Neural progenitor cell (in vitro differentiated cells): ENCODE results near the gene PRCD. TPM values are rescaled to one million over a fixed set of nuclear protein-coding genes. Genes with fewer than 3 reads are reported as not detected.
"Not testable (repeated sequence)": the region's sequence is repeated elsewhere in the genome, so short reads cannot be mapped to it uniquely, and the experiment has no call there.

Experiments
- DNase-seq: peaks from one replicate; pipeline ENCODE4 v3.0.0-alpha.2; 2016; ENCODE audit warnings: low spot score
- H2AFZ ChIP-seq: fragments of 200-600 bp; sonication (generic); replicated peaks from 2 replicates; pipeline ENCODE4 v1.6.1; 2016; ENCODE audit warnings: antibody characterized with exemption
- H3F3A ChIP-seq: fragments of 200-600 bp; sonication (generic); 2 replicates; pipeline ENCODE4 v1.6.1; 2016; ENCODE audit warnings: antibody characterized with exemption, low read depth
- H3K27ac ChIP-seq: fragments of 200-600 bp; sonication (generic); 2 replicates; pipeline ENCODE4 v1.5.1; 2016; ENCODE audit warnings: mild to moderate bottlenecking
- H3K27me3 ChIP-seq: fragments of 200-600 bp; sonication (generic); 2 replicates; pipeline ENCODE4 v1.6.1; 2016; ENCODE audit warnings: mild to moderate bottlenecking, moderate library complexity
- H3K36me3 ChIP-seq: fragments of 200-600 bp; sonication (generic); 2 replicates; pipeline ENCODE4 v1.5.1; 2016
- H3K4me1 ChIP-seq: fragments of 200-600 bp; sonication (generic); 2 replicates; pipeline ENCODE4 v1.6.1; 2016; ENCODE audit warnings: mixed run types
- H3K4me2 ChIP-seq: fragments of 200-600 bp; sonication (generic); 2 replicates; pipeline ENCODE4 v1.6.1; 2016
- H3K4me3 ChIP-seq: fragments of 200-600 bp; sonication (generic); 2 replicates; pipeline ENCODE4 v1.5.1; 2016
- H3K79me2 ChIP-seq: fragments of 200-600 bp; sonication (generic); 2 replicates; pipeline ENCODE4 v1.6.1; 2016; ENCODE audit warnings: low read depth
- H3K9ac ChIP-seq: fragments of 200-600 bp; sonication (generic); 2 replicates; pipeline ENCODE4 v1.6.1; 2016
- H3K9me3 ChIP-seq: fragments of 200-600 bp; sonication (generic); 2 replicates; pipeline ENCODE4 v1.5.1; 2016; ENCODE audit warnings: low read depth
- H4K20me1 ChIP-seq: fragments of 200-600 bp; sonication (generic); 2 replicates; pipeline ENCODE4 v1.6.1; 2016; ENCODE audit warnings: low read depth
- H3K27ac Mint-ChIP-seq: 3 replicates; pipeline ENCODE4 v1.8.0; 2021; ENCODE audit warnings: mixed read lengths
- H3K27me3 Mint-ChIP-seq: 2 replicates; pipeline ENCODE4 v1.8.0; 2022; ENCODE audit warnings: low read depth, mild to moderate bottlenecking, inconsistent platforms, moderate library complexity, mixed read lengths; ENCODE audit not compliant: insufficient read depth
- H3K36me3 Mint-ChIP-seq: 3 replicates; pipeline ENCODE4 v1.8.0; 2021; ENCODE audit warnings: mixed read lengths
- H3K4me1 Mint-ChIP-seq: 3 replicates; pipeline ENCODE4 v1.8.0; 2021; ENCODE audit warnings: mixed read lengths
- H3K4me3 Mint-ChIP-seq: 3 replicates; pipeline ENCODE4 v1.8.0; 2021; ENCODE audit warnings: mild to moderate bottlenecking, moderate library complexity, mixed read lengths
- H3K9me3 Mint-ChIP-seq: 3 replicates; pipeline ENCODE4 v1.8.0; 2020; ENCODE audit warnings: mixed read lengths
- EZH2 ChIP-seq: fragments of 200-600 bp; sonication (generic); IDR thresholded peaks from 2 replicates; pipeline ENCODE4 v1.6.1; 2017; ENCODE audit warnings: antibody characterized with exemption, mild to moderate bottlenecking, moderate library complexity
- EZH2phosphoT487 ChIP-seq: fragments of 200-600 bp; sonication (generic); IDR thresholded peaks from 2 replicates; pipeline ENCODE4 v1.6.1; 2017; ENCODE audit warnings: antibody characterized with exemption
- total RNA-seq: library from RNA; depleted of rRNA; stranded (reverse); fragments of >200 nt; gene quantifications from 2 replicates; pipeline ENCODE4 v1.2.3, GENCODE V29; 2015; ENCODE audit warnings: low replicate concordance
- TF ChIP-seq, protein P1 (sequence below): fragments of 200-600 bp; sonication (generic); IDR thresholded peaks from 2 replicates; pipeline ENCODE4 v1.5.1; 2017; ENCODE audit warnings: antibody characterized with exemption, mild to moderate bottlenecking

Gene PRCD
- total RNA-seq, 1 donor from 2014 or later, result not detected

- peaks cover 3% of the 10 kb centered on the region for H3K4me1 ChIP-seq
- H3K27ac ChIP-seq, result no peak overlapping the region
- no peaks in the 10 kb centered on the region for H3K79me2 ChIP-seq
- H4K20me1 ChIP-seq, result no peaks in the 10 kb centered on the region
- Mint-ChIP-seq H3K9me3 (no peaks in the 10 kb centered on the region), H3K36me3 (no peaks in the 10 kb centered on the region), H3K27ac (no peak overlapping the region), H3K4me1 (peaks cover 15% of the 10 kb centered on the region), H3K4me3 (no peak overlapping the region), H3K27me3 (peaks cover 11% of the 10 kb centered on the region)
- DNase-seq, result peak; percentile 84
- H3K9ac ChIP-seq, result no peak overlapping the region
- no peak overlapping the region for H3K4me2 ChIP-seq
- TF ChIP-seq, protein P1, sequence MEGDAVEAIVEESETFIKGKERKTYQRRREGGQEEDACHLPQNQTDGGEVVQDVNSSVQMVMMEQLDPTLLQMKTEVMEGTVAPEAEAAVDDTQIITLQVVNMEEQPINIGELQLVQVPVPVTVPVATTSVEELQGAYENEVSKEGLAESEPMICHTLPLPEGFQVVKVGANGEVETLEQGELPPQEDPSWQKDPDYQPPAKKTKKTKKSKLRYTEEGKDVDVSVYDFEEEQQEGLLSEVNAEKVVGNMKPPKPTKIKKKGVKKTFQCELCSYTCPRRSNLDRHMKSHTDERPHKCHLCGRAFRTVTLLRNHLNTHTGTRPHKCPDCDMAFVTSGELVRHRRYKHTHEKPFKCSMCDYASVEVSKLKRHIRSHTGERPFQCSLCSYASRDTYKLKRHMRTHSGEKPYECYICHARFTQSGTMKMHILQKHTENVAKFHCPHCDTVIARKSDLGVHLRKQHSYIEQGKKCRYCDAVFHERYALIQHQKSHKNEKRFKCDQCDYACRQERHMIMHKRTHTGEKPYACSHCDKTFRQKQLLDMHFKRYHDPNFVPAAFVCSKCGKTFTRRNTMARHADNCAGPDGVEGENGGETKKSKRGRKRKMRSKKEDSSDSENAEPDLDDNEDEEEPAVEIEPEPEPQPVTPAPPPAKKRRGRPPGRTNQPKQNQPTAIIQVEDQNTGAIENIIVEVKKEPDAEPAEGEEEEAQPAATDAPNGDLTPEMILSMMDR, result peak; percentile 91
- TF ChIP-seq EZH2phosphoT487 (no peak), EZH2 (no peak)
- no peaks in the 10 kb centered on the region for H3K36me3 ChIP-seq
- H3K9me3 ChIP-seq, result no peaks in the 10 kb centered on the region
- no peak overlapping the region for H2AFZ ChIP-seq
- no peak overlapping the region for H3K4me3 ChIP-seq
- H3K27me3 ChIP-seq, result peaks cover 20% of the 10 kb centered on the region
- H3F3A ChIP-seq, result peaks cover 10% of the 10 kb centered on the region
Observed at GRCh38 chr17:76506408-76507345, 33.2 kb upstream of the PRCD start.

DNA sequence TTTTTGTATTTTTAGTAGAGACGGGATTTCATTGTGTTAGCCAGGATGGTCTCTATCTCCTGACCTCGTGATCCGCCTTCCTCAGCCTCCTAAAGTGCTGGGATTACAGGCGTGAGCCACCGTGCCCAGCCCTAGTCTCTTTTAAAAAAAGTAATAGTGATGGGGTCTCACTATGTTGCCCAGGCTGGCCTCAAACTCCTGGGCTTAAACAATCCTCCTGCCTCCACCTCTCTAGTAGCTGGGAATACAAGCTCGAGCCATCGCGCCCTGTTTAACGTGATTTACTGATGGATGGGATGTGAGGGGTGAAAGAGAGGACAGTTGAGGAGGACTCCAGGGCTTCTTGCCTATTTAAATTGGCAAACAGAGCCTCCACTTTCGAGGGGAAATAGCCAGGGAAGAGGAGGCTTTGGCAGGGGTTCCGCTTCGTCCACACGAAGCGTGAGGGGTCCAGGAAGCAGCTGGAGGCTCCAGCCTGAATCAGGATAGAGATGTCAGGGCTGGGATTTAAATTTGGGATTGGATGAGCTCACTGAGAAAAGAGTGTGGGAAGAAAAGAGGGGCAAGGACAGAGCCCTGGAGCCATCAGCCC lies 31.3 kb upstream of the PRCD start:
- not testable (repeated sequence) for H3K36me3 ChIP-seq, H3K4me3 ChIP-seq, H3K27me3 Mint-ChIP-seq, H2AFZ ChIP-seq, H3K27ac Mint-ChIP-seq, H3K4me1 ChIP-seq, H3K4me2 ChIP-seq, H3K79me2 ChIP-seq, DNase-seq, H4K20me1 ChIP-seq, H3K9ac ChIP-seq, H3K9me3 Mint-ChIP-seq, H3K27ac ChIP-seq, H3K36me3 Mint-ChIP-seq, H3K9me3 ChIP-seq, H3F3A ChIP-seq
- peaks cover 20% of the 10 kb centered on the region for H3K27me3 ChIP-seq
- Mint-ChIP-seq H3K4me1 (peaks cover 11% of the 10 kb centered on the region), H3K4me3 (peak overlapping the region; percentile 7)

DNA sequence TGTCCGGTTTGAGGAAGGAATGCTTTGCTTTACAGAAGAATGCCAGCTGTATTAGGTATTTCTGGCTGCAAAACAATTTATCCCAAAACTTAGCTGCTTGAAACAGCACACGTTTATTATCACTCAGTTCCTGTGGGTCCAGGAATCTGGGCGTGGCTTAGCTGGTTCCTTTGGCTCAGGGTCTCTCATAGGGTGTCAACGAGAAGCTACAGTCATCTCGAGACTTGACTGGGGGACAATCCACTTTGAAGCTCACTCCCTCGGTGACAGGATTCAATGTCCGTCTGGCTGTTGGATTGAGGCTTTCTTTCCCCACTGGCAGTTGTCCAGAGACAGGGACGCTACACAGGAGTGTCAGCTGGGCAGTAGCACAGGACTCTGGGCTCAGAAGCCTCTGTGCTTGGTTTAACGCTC lies 29.0 kb upstream of the PRCD start:
- H3K9me3 Mint-ChIP-seq, result no peaks in the 10 kb centered on the region
- H3K27ac Mint-ChIP-seq, result no peak overlapping the region
- no peak overlapping the region for H3K9ac ChIP-seq
- H3K4me1 ChIP-seq, result no peaks in the 10 kb centered on the region
- no peaks in the 10 kb centered on the region for H3K36me3 ChIP-seq
- H3F3A ChIP-seq, result peaks cover 5% of the 10 kb centered on the region
- H3K27me3 ChIP-seq, result peaks cover 20% of the 10 kb centered on the region
- H3K4me3 Mint-ChIP-seq, result no peak overlapping the region
- no peaks in the 10 kb centered on the region for H4K20me1 ChIP-seq
- no peaks in the 10 kb centered on the region for H3K36me3 Mint-ChIP-seq
- no peak for TF ChIP-seq EZH2phosphoT487
- TF ChIP-seq, protein P1, result no peak
- no peak for TF ChIP-seq EZH2
- peaks cover 9% of the 10 kb centered on the region for H3K27me3 Mint-ChIP-seq
- H3K4me2 ChIP-seq, result no peak overlapping the region
- H2AFZ ChIP-seq, result no peak overlapping the region
- no peaks in the 10 kb centered on the region for H3K79me2 ChIP-seq
- peaks cover 19% of the 10 kb centered on the region for H3K4me1 Mint-ChIP-seq
- H3K27ac ChIP-seq, result no peak overlapping the region
- H3K4me3 ChIP-seq, result no peak overlapping the region
- DNase-seq, result no peak
- H3K9me3 ChIP-seq, result no peaks in the 10 kb centered on the region
